ENCODE data around the gene CACNA1I.

CACNA1I gene

GRCh38 chr22:39623603-39624500 is 53.3 kb downstream of the CACNA1I start:
- no peak for DNase-seq (ENCODE audit: low spot score)

GRCh38 chr22:39624501-39624821 is 53.9 kb downstream of the CACNA1I start:
- DNase-seq (ENCODE audit: low spot score): no peak

- no peak for DNase-seq (ENCODE audit: low spot score)
Observed at GRCh38 chr22:39625569-39626537, 55.3 kb downstream of the CACNA1I start.

GRCh38 chr22:39627208-39627607 is 56.7 kb downstream of the CACNA1I start:
- DNase-seq (ENCODE audit: low spot score): no peak

- DNase-seq (ENCODE audit: low spot score): no peak
Observed at GRCh38 chr22:39627865-39628562, 57.5 kb downstream of the CACNA1I start.

GRCh38 chr22:39628563-39629080 is 58.1 kb downstream of the CACNA1I start:
- no peak for DNase-seq (ENCODE audit: low spot score)

GRCh38 chr22:39629851-39630250 is 59.3 kb downstream of the CACNA1I start:
- no peak for DNase-seq (ENCODE audit: low spot score)

- DNase-seq (ENCODE audit: low spot score): no peak
Observed at GRCh38 chr22:39630721-39631120, 60.2 kb downstream of the CACNA1I start.

GRCh38 chr22:39631381-39632286 is 61.1 kb downstream of the CACNA1I start:
- DNase-seq (ENCODE audit: low spot score): no peak

GRCh38 chr22:39634530-39635405 is 64.2 kb downstream of the CACNA1I start:
- DNase-seq (ENCODE audit: low spot score): peak; percentile 92

- no peak for DNase-seq (ENCODE audit: low spot score)
Observed at GRCh38 chr22:39635719-39636118, 65.2 kb downstream of the CACNA1I start.

GRCh38 chr22:39638958-39639357 is 68.4 kb downstream of the CACNA1I start:
- DNase-seq (ENCODE audit: low spot score): no peak

GRCh38 chr22:39641660-39642310 is 71.2 kb downstream of the CACNA1I start:
- no peak for DNase-seq (ENCODE audit: low spot score)

GRCh38 chr22:39643311-39644083 is 72.9 kb downstream of the CACNA1I start:
- no peak for DNase-seq (ENCODE audit: low spot score)

- DNase-seq (ENCODE audit: low spot score): no peak
Observed at GRCh38 chr22:39645532-39645931, 75.0 kb downstream of the CACNA1I start.

- DNase-seq (ENCODE audit: low spot score): no peak
Observed at GRCh38 chr22:39646398-39647063, 76.0 kb downstream of the CACNA1I start.

GRCh38 chr22:39647836-39648629 is 77.5 kb downstream of the CACNA1I start:
- DNase-seq (ENCODE audit: low spot score): no peak

All from LoVo (cell line).